Measurements from ENCODE around the gene MGME1.
"Not testable (repeated sequence)": the region's sequence is repeated elsewhere in the genome, so short reads cannot be mapped to it uniquely, and the experiment has no call there.

Gene MGME1

DNA sequence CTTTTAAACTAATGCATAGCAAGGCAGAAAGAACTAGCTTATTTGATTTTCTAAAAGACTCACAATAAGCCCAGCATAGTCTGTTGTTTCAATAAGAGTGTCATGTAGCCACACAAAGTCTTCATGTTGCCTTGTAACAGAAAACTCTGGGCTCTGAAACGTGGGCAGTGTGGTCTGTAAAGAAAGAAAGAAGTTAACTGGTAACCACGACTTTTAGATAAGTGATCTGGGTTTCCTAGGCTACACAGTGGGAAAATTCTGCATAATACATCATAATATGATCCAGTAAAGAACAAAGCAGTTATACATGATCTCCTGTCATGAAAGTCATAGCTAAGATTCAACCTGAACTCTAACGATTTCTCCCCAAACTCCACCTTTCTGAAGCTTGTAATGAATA, 13.5 kb upstream of the MGME1 start:
- TF ChIP-seq, protein P1, sequence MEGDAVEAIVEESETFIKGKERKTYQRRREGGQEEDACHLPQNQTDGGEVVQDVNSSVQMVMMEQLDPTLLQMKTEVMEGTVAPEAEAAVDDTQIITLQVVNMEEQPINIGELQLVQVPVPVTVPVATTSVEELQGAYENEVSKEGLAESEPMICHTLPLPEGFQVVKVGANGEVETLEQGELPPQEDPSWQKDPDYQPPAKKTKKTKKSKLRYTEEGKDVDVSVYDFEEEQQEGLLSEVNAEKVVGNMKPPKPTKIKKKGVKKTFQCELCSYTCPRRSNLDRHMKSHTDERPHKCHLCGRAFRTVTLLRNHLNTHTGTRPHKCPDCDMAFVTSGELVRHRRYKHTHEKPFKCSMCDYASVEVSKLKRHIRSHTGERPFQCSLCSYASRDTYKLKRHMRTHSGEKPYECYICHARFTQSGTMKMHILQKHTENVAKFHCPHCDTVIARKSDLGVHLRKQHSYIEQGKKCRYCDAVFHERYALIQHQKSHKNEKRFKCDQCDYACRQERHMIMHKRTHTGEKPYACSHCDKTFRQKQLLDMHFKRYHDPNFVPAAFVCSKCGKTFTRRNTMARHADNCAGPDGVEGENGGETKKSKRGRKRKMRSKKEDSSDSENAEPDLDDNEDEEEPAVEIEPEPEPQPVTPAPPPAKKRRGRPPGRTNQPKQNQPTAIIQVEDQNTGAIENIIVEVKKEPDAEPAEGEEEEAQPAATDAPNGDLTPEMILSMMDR (IDR thresholded peaks at IDR 0.05; ENCODE audit: low read depth, low read length, missing control alignments): no peak
- H3K4me3 ChIP-seq (ENCODE audit: low read depth, low read length): no peak overlapping the region
- DNase-seq (ENCODE audit: low read depth): no peak

DNA sequence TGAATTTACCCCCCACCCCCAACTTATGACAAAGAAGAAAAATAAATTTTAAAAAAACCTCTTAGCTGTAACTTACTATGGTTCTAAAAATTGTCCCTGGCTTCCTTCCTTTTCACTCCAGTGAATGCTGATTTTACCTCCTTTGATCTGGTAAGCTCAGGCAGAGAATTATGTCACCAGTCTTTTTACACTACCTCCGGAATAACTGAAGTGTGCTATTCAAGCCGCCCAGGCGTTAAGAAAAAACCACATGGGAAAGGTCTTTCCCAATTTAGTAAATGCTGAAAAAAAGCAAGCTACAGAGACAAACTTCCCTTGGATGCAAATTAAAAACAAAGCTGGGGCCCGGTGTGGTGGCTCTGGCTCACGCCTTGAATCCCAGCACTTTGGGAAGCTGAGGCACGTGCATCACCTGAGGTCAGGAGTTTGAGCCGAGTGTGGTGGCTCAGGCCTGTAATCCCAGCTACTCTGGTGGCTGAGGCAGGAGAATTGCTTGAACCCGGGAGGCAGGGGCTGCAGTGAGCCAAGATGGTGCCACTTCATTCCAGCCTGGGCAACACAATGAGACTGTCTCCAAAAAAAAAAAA, 12.6 kb upstream of the MGME1 start:
- no peak for DNase-seq (ENCODE audit: low read depth)
- TF ChIP-seq, protein P1 (IDR thresholded peaks at IDR 0.05; ENCODE audit: low read depth, low read length, missing control alignments): no peak
- no peak overlapping the region for H3K4me3 ChIP-seq (ENCODE audit: low read depth, low read length)

DNA sequence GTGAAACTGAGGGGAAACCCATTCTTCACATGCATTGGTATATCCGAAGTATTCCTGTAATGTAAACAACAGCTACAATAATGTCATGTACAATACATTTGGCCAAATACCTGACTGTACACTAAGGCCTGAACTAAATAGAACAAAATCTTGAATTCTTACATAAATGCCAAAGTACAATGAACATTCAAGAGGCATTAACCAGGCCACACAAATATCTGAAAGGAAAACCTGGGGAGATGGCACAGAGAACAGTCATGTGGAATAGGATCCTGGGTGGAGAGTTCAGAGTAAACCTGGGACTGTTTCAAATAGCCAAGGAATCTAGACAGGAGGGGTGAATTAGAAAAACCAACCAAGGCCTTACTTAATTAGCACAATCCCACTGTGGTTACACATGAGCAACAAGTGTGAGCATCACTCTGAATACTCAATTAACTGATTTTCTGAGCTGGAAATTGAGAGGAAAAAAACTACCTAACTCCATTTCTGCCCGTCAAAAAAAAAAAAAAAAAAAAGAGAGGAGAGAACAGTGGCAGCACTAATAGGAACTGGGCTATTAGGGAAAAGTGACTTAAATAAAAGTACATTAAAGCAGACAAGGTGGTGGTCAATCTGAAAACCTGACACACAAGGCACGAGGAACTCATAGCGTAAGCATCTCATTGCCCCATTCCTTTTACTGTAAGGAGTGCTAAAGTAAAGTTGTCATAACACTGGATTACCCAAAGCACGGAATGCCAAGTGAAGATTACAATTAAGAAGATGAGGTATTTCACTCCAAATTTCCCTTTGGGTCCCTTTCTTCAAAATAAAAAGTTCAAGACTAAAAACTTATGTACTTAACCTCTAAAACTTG, 11.1 kb upstream of the MGME1 start:
- H3K4me3 ChIP-seq (ENCODE audit: low read depth, low read length): no peak overlapping the region
- TF ChIP-seq, protein P1 (IDR thresholded peaks at IDR 0.05; ENCODE audit: low read depth, low read length, missing control alignments): no peak
- DNase-seq (ENCODE audit: low read depth): no peak

DNA sequence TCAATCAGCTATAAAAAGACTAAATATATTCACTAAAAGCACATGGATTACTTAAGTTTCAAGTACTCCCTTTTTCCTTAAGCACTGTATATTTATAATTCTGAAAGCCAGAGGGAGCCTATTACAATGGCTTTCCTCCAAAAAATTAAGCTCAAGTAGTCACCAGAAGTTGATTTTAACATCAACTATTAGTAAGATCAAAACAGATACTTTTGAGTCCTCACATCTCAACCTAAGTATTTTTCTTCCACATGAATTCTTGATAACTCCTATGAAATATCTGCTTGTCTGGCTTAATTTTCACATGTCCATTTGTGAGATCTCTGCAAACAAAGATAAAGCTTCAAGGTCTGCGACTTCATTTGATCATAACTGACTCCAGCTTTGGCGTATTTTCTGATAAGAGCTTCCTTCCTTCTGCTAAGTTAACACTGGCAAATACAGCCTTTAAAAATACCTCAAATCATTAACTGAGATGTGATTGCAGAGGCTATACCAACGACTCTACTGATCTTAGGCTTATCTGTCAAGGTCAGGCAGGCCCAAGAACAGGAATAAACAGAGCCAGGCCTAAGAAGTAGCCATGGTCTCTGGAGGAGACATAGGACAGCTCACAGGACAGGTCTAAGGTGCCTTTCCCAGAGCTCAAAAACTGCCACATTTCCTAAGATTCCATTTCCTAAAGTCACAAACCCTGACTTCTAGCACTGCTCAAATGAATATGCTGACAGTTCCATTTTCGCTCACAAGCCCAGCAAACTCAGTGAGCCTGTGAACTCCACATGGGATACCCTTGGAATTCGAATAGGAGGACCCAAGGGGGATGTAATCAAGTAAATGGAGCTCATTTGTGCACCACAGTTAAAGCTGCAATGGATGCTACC, 10.2 kb upstream of the MGME1 start:
- H3K4me3 ChIP-seq (ENCODE audit: low read depth, low read length): no peak overlapping the region; the same call in 1 of the 2 replicates
- TF ChIP-seq, protein P1 (IDR thresholded peaks at IDR 0.05; ENCODE audit: low read depth, low read length, missing control alignments): no peak

DNA sequence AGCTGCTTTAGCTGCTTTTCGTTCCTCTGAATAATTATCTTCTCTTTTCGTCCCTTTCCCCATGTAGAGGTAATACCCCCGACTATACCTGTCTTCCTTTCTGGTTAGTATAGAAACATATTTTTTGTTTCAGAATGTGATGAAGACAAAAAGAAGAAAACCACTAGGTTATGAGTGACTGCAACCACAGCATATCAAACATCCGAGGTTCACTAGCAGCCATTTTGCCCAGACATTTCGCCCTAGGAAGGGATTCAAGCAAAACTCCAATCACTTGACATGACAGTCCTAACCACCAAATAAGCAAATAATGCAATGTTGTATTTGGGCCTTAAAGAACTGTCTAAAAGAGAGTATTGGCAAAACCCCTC, 9.6 kb upstream of the MGME1 start:
- H3K4me3 ChIP-seq (ENCODE audit: low read depth, low read length): peak overlapping the region; percentile 3; the same call in 1 of the 2 replicates
- TF ChIP-seq, protein P1 (IDR thresholded peaks at IDR 0.05; ENCODE audit: low read depth, low read length, missing control alignments): no peak
- no peak for DNase-seq (ENCODE audit: low read depth)

More for the DNA sequence above, 10.2 kb upstream of the MGME1 start:
- no peak for DNase-seq (ENCODE audit: low read depth)

DNA sequence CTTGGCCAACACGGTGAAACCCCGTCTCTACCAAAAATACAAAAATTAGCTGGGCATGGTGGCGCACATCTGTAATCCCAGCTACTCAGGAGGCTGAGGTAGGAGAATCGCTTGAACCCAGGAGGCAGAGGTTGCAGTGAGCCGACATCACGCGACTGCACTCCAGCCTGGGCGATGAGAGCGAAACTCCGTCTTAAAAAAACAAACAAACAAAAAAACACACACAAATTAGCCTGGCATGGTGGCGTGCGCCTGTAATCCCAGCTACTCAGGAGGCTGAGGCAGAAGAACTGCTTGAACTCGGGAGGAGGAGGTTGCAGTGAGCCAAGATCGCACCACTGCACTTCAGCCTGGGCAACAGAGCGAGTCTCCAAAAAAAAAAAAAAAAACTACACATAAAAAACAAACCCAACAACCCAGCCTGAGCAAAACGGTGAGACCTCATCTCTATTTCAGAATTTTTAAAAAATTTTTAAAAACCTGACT, 8.4 kb upstream of the MGME1 start:
- not testable (repeated sequence) for H3K4me3 ChIP-seq (ENCODE audit: low read depth, low read length); DNase-seq (ENCODE audit: low read depth)

Measured in GM12864 (cell line).